GM20431 (cell line): ENCODE results near the gene THSD7A.

Experiments
- in situ Hi-C: fragments of 300-500 bp; cut with MseI, MboI; formaldehyde crosslinking; loops from one replicate; pipeline ENCODE4 v1.15.0; 2020; ENCODE audit warnings: low sequenced_read_pairs; ENCODE audit not compliant: unreplicated experiment

Gene THSD7A

GRCh38 chr7:11605749-11606148 is 226.2 kb downstream of the THSD7A start:
- in situ Hi-C loops, result no loop called here

GRCh38 chr7:11604505-11604904 is 227.5 kb downstream of the THSD7A start:
- in situ Hi-C loops, result no loop called here

GRCh38 chr7:11601761-11602160 is 230.2 kb downstream of the THSD7A start:
- in situ Hi-C loops, result no loop called here

- in situ Hi-C loops, result no loop called here
Observed at GRCh38 chr7:11593322-11593721, 238.7 kb downstream of the THSD7A start.

- in situ Hi-C loops, result no loop called here
Observed at GRCh38 chr7:11592699-11593098, 239.3 kb downstream of the THSD7A start.

GRCh38 chr7:11591943-11592342 is 240.1 kb downstream of the THSD7A start:
- in situ Hi-C loops, result no loop called here

GRCh38 chr7:11591055-11591633 is 240.9 kb downstream of the THSD7A start:
- in situ Hi-C loops, result no loop called here

- in situ Hi-C loops, result no loop called here
Observed at GRCh38 chr7:11589251-11589650, 242.7 kb downstream of the THSD7A start.

GRCh38 chr7:11587814-11588213 is 244.2 kb downstream of the THSD7A start:
- in situ Hi-C loops, result no loop called here

GRCh38 chr7:11587048-11587447 is 244.9 kb downstream of the THSD7A start:
- in situ Hi-C loops, result no loop called here

GRCh38 chr7:11584406-11585031 is 247.5 kb downstream of the THSD7A start:
- in situ Hi-C loops, result no loop called here

- in situ Hi-C loops, result no loop called here
Observed at GRCh38 chr7:11579141-11579540, 252.9 kb downstream of the THSD7A start.

- in situ Hi-C loops, result no loop called here
Observed at GRCh38 chr7:11576310-11576709, 255.7 kb downstream of the THSD7A start.

- in situ Hi-C loops, result no loop called here
Observed at GRCh38 chr7:11573128-11573750, 258.8 kb downstream of the THSD7A start.

GRCh38 chr7:11570922-11571550 is 261.0 kb downstream of the THSD7A start:
- in situ Hi-C loops, result no loop called here

- in situ Hi-C loops, result no loop called here
Observed at GRCh38 chr7:11570205-11570604, 261.8 kb downstream of the THSD7A start.

GRCh38 chr7:11567571-11567970 is 264.4 kb downstream of the THSD7A start:
- in situ Hi-C loops, result no loop called here

- in situ Hi-C loops, result no loop called here
Observed at GRCh38 chr7:11557627-11558026, 274.4 kb downstream of the THSD7A start.

- in situ Hi-C loops, result no loop called here
Observed at GRCh38 chr7:11552676-11553296, 279.2 kb downstream of the THSD7A start.

GRCh38 chr7:11551470-11551869 is 280.5 kb downstream of the THSD7A start:
- in situ Hi-C loops, result no loop called here

GRCh38 chr7:11548532-11548931 is 283.5 kb downstream of the THSD7A start:
- in situ Hi-C loops, result no loop called here
